ENCODE measurements around the gene STMN1. TPM values are rescaled to one million over a fixed set of nuclear protein-coding genes. Genes with fewer than 3 reads are reported as not detected.

The STMN1 gene
- total and polyA plus RNA-seq, 10 donors, result 40.3 to 174 (median 48.3) TPM

Small RNAs within 50 kb of the gene (microRNA-seq; reads per million reads assigned to microRNA genes)
- gene MIR3917, result 2.1 to 2.9 (median 2.3) reads per million in 3 donors

Small RNAs within 50 kb of the gene (small RNA-seq; reads per million reads assigned to genes)
- gene AL033528.1 (0 reads per million in 4 donors), gene RF00019 (0 reads per million in 4 donors), gene SNRPFP2 (0 reads per million in 4 donors)

Other genes with a start within 250 kb of the STMN1 start
- 10 to 100 TPM; 41.4 to 80.9 (median 59.2) TPM for gene SELENON, start 106.2 kb downstream of the STMN1 start, total RNA-seq
- 10 to 100 TPM in 1 of 3 donors, 1 to 10 TPM in 2; 9.7 to 25.8 (median 9.7) TPM for gene SELENON, start 106.2 kb downstream of the STMN1 start, polyA plus RNA-seq
- 10 to 100 TPM; 44.6 to 74.7 (median 53.7) TPM for gene MTFR1L, start 86.5 kb downstream of the STMN1 start, total RNA-seq
- 10 to 100 TPM; 32.1 to 44.3 (median 43.0) TPM for gene MTFR1L, start 86.5 kb downstream of the STMN1 start, polyA plus RNA-seq
- gene AUNIP, start 47.0 kb downstream of the STMN1 start, total RNA-seq, result 1 to 10 TPM in 1 of 7 donors, under 1 TPM in 3, not detected in 3; 0.28 to 1.3 (median 0.71) TPM
- gene AUNIP, start 47.0 kb downstream of the STMN1 start, polyA plus RNA-seq, result under 1 TPM; 0.07 to 0.61 (median 0.38) TPM
- 10 to 100 TPM in 4 of 7 donors, 1 to 10 TPM in 3; 9.2 to 14.2 (median 11.9) TPM for gene PAQR7, start 30.7 kb downstream of the STMN1 start, total RNA-seq
- gene PAQR7, start 30.7 kb downstream of the STMN1 start, polyA plus RNA-seq, result 1 to 10 TPM; 3.0 to 4.8 (median 4.0) TPM
- gene PAFAH2, start 91.6 kb upstream of the STMN1 start, total RNA-seq, result 10 to 100 TPM; 12.9 to 19.7 (median 13.9) TPM
- gene PAFAH2, start 91.6 kb upstream of the STMN1 start, polyA plus RNA-seq, result 1 to 10 TPM; 3.9 to 5.3 (median 4.7) TPM
- 1 to 10 TPM; 2.3 to 8.6 (median 4.9) TPM for gene EXTL1, start 115.4 kb upstream of the STMN1 start, total RNA-seq
- gene EXTL1, start 115.4 kb upstream of the STMN1 start, polyA plus RNA-seq, result 1 to 10 TPM in 1 of 3 donors, under 1 TPM in 2; 0.30 to 3.6 (median 0.63) TPM
- gene SLC30A2, start 139.7 kb upstream of the STMN1 start, total RNA-seq, result not detected
- gene SLC30A2, start 139.7 kb upstream of the STMN1 start, polyA plus RNA-seq, result not detected
- gene TRIM63, start 161.2 kb upstream of the STMN1 start, total RNA-seq, result under 1 TPM in 2 of 7 donors, not detected in 5; 0.19 to 0.61 TPM
- under 1 TPM; 0.13 to 0.33 (median 0.30) TPM for gene TRIM63, start 161.2 kb upstream of the STMN1 start, polyA plus RNA-seq
- gene PDIK1L, start 205.4 kb upstream of the STMN1 start, total RNA-seq, result 10 to 100 TPM in 5 of 7 donors, 1 to 10 TPM in 2; 7.7 to 14.1 (median 11.6) TPM
- gene PDIK1L, start 205.4 kb upstream of the STMN1 start, polyA plus RNA-seq, result 1 to 10 TPM; 2.5 to 3.1 (median 3.1) TPM